HL-60 (cell line): Measurements from ENCODE around the gene BGN.

Experiments
- GABPA ChIP-seq: IDR thresholded peaks from 2 replicates; pipeline ENCODE4 v1.6.1; 2012; ENCODE audit warnings: low read depth
- POLR2AphosphoS5 ChIP-seq: IDR thresholded peaks from 2 replicates; pipeline ENCODE4 v1.6.1; 2012; ENCODE audit warnings: low read depth
- TF ChIP-seq, protein P1 (sequence below): IDR thresholded peaks from one replicate; pipeline ENCODE4 v1.5.1; 2011; ENCODE audit warnings: low read length, control low read depth, inconsistent platforms; ENCODE audit not compliant: insufficient read depth

DNA sequence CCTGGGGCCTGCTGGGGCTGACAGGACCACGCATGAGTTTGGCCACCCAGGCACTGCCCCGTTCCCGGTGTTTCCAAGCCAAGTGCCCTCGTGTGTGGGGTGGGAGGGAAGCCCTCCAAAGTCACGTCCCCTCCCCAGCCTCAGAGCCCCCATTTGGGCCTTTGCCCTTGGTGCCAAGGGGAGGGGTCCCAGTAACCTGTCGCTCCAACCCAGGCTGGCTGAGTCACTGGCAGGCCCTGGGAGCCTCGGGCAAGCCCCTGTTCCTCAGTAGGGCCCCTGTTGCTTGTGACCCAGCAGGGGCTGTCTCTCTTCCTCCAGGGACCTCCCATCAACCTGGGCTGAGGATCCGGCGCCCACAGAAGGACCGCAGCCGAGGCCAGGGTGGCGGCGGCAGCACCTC, 13.7 kb upstream of the BGN start:
- TF ChIP-seq, protein P1, sequence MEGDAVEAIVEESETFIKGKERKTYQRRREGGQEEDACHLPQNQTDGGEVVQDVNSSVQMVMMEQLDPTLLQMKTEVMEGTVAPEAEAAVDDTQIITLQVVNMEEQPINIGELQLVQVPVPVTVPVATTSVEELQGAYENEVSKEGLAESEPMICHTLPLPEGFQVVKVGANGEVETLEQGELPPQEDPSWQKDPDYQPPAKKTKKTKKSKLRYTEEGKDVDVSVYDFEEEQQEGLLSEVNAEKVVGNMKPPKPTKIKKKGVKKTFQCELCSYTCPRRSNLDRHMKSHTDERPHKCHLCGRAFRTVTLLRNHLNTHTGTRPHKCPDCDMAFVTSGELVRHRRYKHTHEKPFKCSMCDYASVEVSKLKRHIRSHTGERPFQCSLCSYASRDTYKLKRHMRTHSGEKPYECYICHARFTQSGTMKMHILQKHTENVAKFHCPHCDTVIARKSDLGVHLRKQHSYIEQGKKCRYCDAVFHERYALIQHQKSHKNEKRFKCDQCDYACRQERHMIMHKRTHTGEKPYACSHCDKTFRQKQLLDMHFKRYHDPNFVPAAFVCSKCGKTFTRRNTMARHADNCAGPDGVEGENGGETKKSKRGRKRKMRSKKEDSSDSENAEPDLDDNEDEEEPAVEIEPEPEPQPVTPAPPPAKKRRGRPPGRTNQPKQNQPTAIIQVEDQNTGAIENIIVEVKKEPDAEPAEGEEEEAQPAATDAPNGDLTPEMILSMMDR = no peak
- TF ChIP-seq GABPA = no peak
- TF ChIP-seq POLR2AphosphoS5 = no peak
